ENCODE data around the gene VPS72. TPM values are rescaled to one million over a fixed set of nuclear protein-coding genes. Genes with fewer than 3 reads are reported as not detected.

The VPS72 gene
- total and polyA plus RNA-seq, 11 donors = 29.6 to 49.1 (median 38.1) TPM

DNA sequence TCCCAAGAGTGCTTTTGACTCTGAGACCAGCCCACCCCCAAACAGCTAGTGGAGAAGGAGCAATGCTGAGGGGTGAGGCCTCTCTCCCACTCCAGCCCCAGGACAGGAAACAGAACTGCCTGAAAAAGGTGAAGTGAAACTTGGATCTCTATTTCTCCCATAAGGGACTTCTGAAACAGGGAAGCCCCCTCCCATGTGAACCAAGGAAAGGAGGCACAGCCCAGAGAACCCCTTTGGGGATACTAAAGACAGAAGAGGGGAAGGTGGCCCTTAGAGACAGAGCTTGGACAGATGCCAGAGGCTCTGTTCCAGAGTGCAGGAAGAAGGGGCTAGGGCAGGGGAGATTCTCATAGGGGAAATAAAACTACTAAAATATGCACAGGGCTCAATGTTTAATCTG is 30.6 kb downstream of the VPS72 start:
- H3K27me3 ChIP-seq = no peaks in the 10 kb centered on the region
- peaks cover 0 to 64% (median 47%) of the 10 kb centered on the region in 9 donors for H3K36me3 ChIP-seq
- peak overlapping the region in 1 of 12 donors; percentile 71 for H3K4me3 ChIP-seq
- H3K9me3 ChIP-seq = no peaks in the 10 kb centered on the region
- DNase-seq = no peak
- H3K27ac ChIP-seq = peak overlapping the region in 4 of 12 donors; percentile 6 to 94 (median 21)
- intact Hi-C loops (cut with DNase I) = loop anchor here in 7 of 10 donors (5.0 to 10.0 kb wide), 6 partner anchors 37 to 935 kb away; no protein-coding TSS in a partner anchor
- peaks cover 0 to 52% (median 12%) of the 10 kb centered on the region in 12 donors for H3K4me1 ChIP-seq
- ATAC-seq = peak in 1 of 4 donors; percentile 3
- TF ChIP-seq, protein P1, sequence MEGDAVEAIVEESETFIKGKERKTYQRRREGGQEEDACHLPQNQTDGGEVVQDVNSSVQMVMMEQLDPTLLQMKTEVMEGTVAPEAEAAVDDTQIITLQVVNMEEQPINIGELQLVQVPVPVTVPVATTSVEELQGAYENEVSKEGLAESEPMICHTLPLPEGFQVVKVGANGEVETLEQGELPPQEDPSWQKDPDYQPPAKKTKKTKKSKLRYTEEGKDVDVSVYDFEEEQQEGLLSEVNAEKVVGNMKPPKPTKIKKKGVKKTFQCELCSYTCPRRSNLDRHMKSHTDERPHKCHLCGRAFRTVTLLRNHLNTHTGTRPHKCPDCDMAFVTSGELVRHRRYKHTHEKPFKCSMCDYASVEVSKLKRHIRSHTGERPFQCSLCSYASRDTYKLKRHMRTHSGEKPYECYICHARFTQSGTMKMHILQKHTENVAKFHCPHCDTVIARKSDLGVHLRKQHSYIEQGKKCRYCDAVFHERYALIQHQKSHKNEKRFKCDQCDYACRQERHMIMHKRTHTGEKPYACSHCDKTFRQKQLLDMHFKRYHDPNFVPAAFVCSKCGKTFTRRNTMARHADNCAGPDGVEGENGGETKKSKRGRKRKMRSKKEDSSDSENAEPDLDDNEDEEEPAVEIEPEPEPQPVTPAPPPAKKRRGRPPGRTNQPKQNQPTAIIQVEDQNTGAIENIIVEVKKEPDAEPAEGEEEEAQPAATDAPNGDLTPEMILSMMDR (IDR thresholded peaks at IDR 0.05) = no peak
- no peak for TF ChIP-seq POLR2A (IDR thresholded peaks at IDR 0.05)

DNA sequence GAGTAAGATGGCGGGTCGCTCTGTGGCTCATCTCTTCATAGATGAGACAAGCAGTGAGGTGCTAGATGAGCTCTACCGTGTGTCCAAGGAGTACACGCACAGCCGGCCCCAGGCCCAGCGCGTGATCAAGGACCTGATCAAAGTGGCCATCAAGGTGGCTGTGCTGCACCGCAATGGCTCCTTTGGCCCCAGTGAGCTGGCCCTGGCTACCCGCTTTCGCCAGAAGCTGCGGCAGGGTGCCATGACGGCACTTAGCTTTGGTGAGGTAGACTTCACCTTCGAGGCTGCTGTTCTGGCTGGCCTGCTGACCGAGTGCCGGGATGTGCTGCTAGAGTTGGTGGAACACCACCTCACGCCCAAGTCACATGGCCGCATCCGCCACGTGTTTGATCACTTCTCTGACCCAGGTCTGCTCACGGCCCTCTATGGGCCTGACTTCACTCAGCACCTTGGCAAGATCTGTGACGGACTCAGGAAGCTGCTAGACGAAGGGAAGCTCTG is 31.2 kb downstream of the VPS72 start:
- TF ChIP-seq POLR2A (IDR thresholded peaks at IDR 0.05) = no peak
- TF ChIP-seq, protein P1 (IDR thresholded peaks at IDR 0.05) = no peak
- peak overlapping the region in 1 of 12 donors; percentile 71 for H3K4me3 ChIP-seq
- WGBS, 4 donors = 77 to 93% (median 81%) methylated on average over 13 to 22 of the region's 22 CpGs
- no peaks in the 10 kb centered on the region for H3K9me3 ChIP-seq
- no peak for DNase-seq
- H3K27ac ChIP-seq = peak overlapping the region in 4 of 12 donors; percentile 6 to 94 (median 21)
- peak in 1 of 4 donors; percentile 34 for ATAC-seq
- H3K36me3 ChIP-seq = peaks cover 0 to 64% (median 47%) of the 10 kb centered on the region in 9 donors
- intact Hi-C loops (cut with DNase I) = loop anchor here in 7 of 10 donors (5.0 to 10.0 kb wide), 6 partner anchors 36 to 934 kb away; no protein-coding TSS in a partner anchor
- peaks cover 0 to 49% (median 7%) of the 10 kb centered on the region in 12 donors for H3K4me1 ChIP-seq
- no peaks in the 10 kb centered on the region for H3K27me3 ChIP-seq

DNA sequence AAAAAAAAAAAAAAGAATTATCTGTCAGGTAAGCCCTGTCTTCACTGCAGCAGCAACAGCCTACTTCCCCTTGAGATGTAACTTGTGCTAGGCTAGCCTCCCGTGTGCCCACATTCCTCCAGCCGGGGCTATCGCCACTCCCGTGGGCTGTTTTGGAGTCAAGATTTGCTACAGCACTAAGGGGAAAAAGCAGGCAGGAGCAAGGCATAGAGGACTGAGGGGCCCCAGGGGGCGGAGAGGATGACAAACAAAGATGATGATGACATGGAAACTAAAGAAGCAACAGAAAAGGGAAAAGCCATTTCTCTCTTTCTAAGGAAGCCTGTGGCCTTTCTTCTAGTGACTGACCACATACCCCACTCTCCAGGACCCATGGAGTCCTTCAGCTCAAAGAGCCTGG is 31.7 kb downstream of the VPS72 start:
- Histone ChIP-seq H3K4me1 (peaks cover 0 to 47% (median 6%) of the 10 kb centered on the region in 12 donors), H3K27me3 (no peaks in the 10 kb centered on the region), H3K9me3 (no peaks in the 10 kb centered on the region), H3K27ac (peak overlapping the region in 3 of 12 donors; percentile 17 to 94 (median 34)), H3K4me3 (peak overlapping the region in 2 of 12 donors; percentile 49 to 71), H3K36me3 (peaks cover 0 to 64% (median 47%) of the 10 kb centered on the region in 9 donors)
- 78 to 85% (median 82%) methylated on average over 5 of the region's 5 CpGs for WGBS, 4 donors
- intact Hi-C loops (cut with DNase I) = loop anchor here in 7 of 10 donors (5.0 to 10.0 kb wide), 6 partner anchors 36 to 934 kb away; no protein-coding TSS in a partner anchor
- no peak for ATAC-seq
- TF ChIP-seq, protein P1 (IDR thresholded peaks at IDR 0.05) = no peak
- no peak for TF ChIP-seq POLR2A (IDR thresholded peaks at IDR 0.05)
- no peak for DNase-seq

DNA sequence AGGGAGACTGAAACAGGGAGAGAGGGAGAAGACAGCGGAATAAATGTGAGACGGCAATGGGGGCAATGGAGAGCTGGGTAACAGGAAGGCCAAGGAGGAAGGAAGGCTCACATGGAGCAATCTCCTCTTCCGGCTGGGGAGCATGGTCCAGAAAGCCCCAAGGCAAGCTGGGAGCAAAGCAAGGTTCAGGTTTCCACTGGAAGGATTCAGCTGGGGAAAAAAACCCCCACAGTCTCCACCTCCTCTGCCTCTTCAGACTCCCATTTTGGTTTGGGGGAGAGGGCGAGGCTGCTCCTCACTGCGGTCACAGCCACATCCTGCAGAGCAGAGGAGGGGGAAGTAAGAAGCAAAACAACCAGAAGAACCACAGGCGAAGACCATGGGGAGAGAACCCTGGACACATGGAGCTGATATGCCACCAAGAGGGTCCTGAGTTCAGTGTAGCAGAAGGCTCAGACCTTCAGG is 32.9 kb downstream of the VPS72 start:
- 76 to 87% (median 82%) methylated on average over 6 of the region's 6 CpGs for WGBS, 4 donors
- H3K27me3 ChIP-seq = no peaks in the 10 kb centered on the region
- TF ChIP-seq, protein P1 (IDR thresholded peaks at IDR 0.05) = no peak
- TF ChIP-seq POLR2A (IDR thresholded peaks at IDR 0.05) = no peak
- peaks cover 0 to 43% (median 6%) of the 10 kb centered on the region in 12 donors for H3K4me1 ChIP-seq
- DNase-seq (no peak), ATAC-seq (peak in 3 of 4 donors; percentile 26 to 48 (median 36))
- H3K4me3 ChIP-seq = peak overlapping the region in 9 of 12 donors; percentile 0 to 71 (median 39)
- H3K36me3 ChIP-seq = peaks cover 0 to 57% (median 47%) of the 10 kb centered on the region in 9 donors
- peak overlapping the region in 4 of 12 donors; percentile 34 to 94 (median 48) for H3K27ac ChIP-seq
- no peaks in the 10 kb centered on the region for H3K9me3 ChIP-seq
- intact Hi-C loops (cut with DNase I) = loop anchor here in 8 of 10 donors (2.0 to 10.0 kb wide), 8 partner anchors 35 to 932 kb away; no protein-coding TSS in a partner anchor

All from heart left ventricle (tissue), 16 donors.